ENCODE results near the gene PEX13. TPM values are rescaled to one million over a fixed set of nuclear protein-coding genes. Genes with fewer than 3 reads are reported as not detected.

The PEX13 gene
- total RNA-seq, 4 donors from 2014 or later: 51.5 to 85.6 (median 75.4) TPM

DNA sequence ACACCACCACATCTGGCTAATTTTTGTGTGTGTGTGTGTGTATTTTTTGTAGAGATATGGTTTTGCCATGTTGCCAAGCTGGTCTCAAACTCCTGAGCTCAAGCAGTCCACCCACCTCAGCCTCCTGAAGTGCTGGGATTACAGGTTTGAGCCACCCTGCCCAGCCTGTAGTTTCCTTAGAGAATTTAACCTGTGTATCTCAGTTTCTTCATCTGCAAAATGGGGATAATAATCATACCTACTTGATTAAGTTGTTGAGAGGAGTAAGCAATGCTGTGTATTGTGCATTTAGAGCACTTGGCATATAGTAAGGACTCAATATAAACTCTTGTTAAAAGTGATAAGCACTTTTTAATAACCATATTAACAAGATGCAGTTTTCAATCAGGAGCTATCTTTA is 41.9 kb downstream of the PEX13 start:
- Histone ChIP-seq H3K27me3 (no peaks in the 10 kb centered on the region), H3K4me3 (replicated peaks in 1 of 3) (no peak overlapping the region), H3K36me3 (no peaks in the 10 kb centered on the region), H3K9me3 (no peaks in the 10 kb centered on the region), H3K4me1 (no peaks in the 10 kb centered on the region), H3K27ac (no peak overlapping the region)
- TF ChIP-seq POLR2A (IDR thresholded peaks at IDR 0.05) (no peak), CTCF (IDR thresholded peaks at IDR 0.05) (no peak)
- intact Hi-C loops (cut with DNase I): no loop called here
- no peak for DNase-seq

- intact Hi-C loops (cut with DNase I): loop anchor here (10.0 kb wide), 1 partner anchor 79 kb away; no protein-coding TSS in a partner anchor
- 1 to 4% methylated on average over 15 to 43 of the region's 112 CpGs for WGBS, 2 donors
- Histone ChIP-seq H3K4me1 (peaks cover 0 to 9% of the 10 kb centered on the region in 2 donors), H3K9me3 (no peaks in the 10 kb centered on the region), H3K27me3 (no peaks in the 10 kb centered on the region), H3K36me3 (peaks cover 3 to 4% of the 10 kb centered on the region in 2 donors), H3K4me3 (replicated peaks in 1 of 3) (peak within 1 kb of the TSS; percentile 76 to 91 (median 89)), H3K27ac (peak within 1 kb of the TSS in 2 of 3 donors; percentile 62 to 71)
- TF ChIP-seq POLR2A (IDR thresholded peaks at IDR 0.05) (peak in 1 of 2 donors; percentile 72), CTCF (IDR thresholded peaks at IDR 0.05) (peak in 1 of 6 experiments; percentile 6)
- peak; percentile 86 to 88 for DNase-seq
Measured at GRCh38 chr2:61065714-61066709, 48.5 kb downstream of the PEX13 start, which contains the start of gene SANBR. Gene SANBR (plus strand): TSS chr2:61065871. CDS start chr2:61070351, 4,480 bp downstream.

- peaks cover 3 to 18% of the 10 kb centered on the region in 2 donors for H3K36me3 ChIP-seq
- WGBS, 2 donors: 78 to 86% methylated on average over 1 of the region's 1 CpG
- intact Hi-C loops (cut with DNase I): no loop called here
Measured at GRCh38 chr2:61074100-61074499, 56.6 kb downstream of the PEX13 start.

GRCh38 chr2:61085883-61086282 is 68.4 kb downstream of the PEX13 start:
- no peaks in the 10 kb centered on the region for H3K9me3 ChIP-seq
- 97 to 98% methylated on average over 1 of the region's 1 CpG for WGBS, 2 donors
- H3K4me3 ChIP-seq (replicated peaks in 1 of 3): no peak overlapping the region
- no peak overlapping the region for H3K27ac ChIP-seq
- H3K36me3 ChIP-seq: peaks cover 5 to 13% of the 10 kb centered on the region in 2 donors
- intact Hi-C loops (cut with DNase I): no loop called here
- no peaks in the 10 kb centered on the region for H3K27me3 ChIP-seq
- TF ChIP-seq CTCF (IDR thresholded peaks at IDR 0.05) (no peak), POLR2A (IDR thresholded peaks at IDR 0.05) (no peak)
- DNase-seq: no peak
- H3K4me1 ChIP-seq: no peaks in the 10 kb centered on the region

More at GRCh38 chr2:61074100-61074499, 56.6 kb downstream of the PEX13 start:
- no peaks in the 10 kb centered on the region for H3K9me3 ChIP-seq
- no peak for TF ChIP-seq CTCF (IDR thresholded peaks at IDR 0.05)
- TF ChIP-seq POLR2A (IDR thresholded peaks at IDR 0.05): no peak
- H3K27ac ChIP-seq: no peak overlapping the region
- H3K27me3 ChIP-seq: no peaks in the 10 kb centered on the region
- no peaks in the 10 kb centered on the region for H3K4me1 ChIP-seq
- H3K4me3 ChIP-seq (replicated peaks in 1 of 3): no peak overlapping the region
- no peak for DNase-seq

GRCh38 chr2:61089797-61090196 is 72.3 kb downstream of the PEX13 start:
- H3K9me3 ChIP-seq: no peaks in the 10 kb centered on the region
- no peak overlapping the region for H3K4me3 ChIP-seq (replicated peaks in 1 of 3)
- H3K27ac ChIP-seq: no peak overlapping the region
- no peak for DNase-seq
- peaks cover 5 to 13% of the 10 kb centered on the region in 2 donors for H3K36me3 ChIP-seq
- intact Hi-C loops (cut with DNase I): no loop called here
- H3K27me3 ChIP-seq: no peaks in the 10 kb centered on the region
- no peaks in the 10 kb centered on the region for H3K4me1 ChIP-seq
- TF ChIP-seq POLR2A (IDR thresholded peaks at IDR 0.05): no peak
